GM23338 (cell line): ENCODE data around the gene APCDD1L. TPM values are rescaled to one million over a fixed set of nuclear protein-coding genes. Genes with fewer than 3 reads are reported as not detected.

Experiments used
- ATAC-seq: fragments of 200-7000 bp; cut with Tn5 transposase; 3 replicates; pipeline ENCODE4 v1.9.1; 2020
- DNase-seq: peaks from one replicate; pipeline ENCODE4 v3.0.0-alpha.2; 2015; ENCODE audit warnings: low spot score
- H2AFZ ChIP-seq: fragments of 200-600 bp; sonication (generic); 2 replicates; pipeline ENCODE4 v1.8.0; 2016; ENCODE audit warnings: antibody characterized with exemption, mild to moderate bottlenecking, moderate library complexity
- H3F3A ChIP-seq: fragments of 200-600 bp; sonication (generic); replicated peaks from 2 replicates; pipeline ENCODE4 v1.8.0; 2017; ENCODE audit warnings: antibody characterized with exemption, mixed run types, low read depth
- H3K27ac ChIP-seq: fragments of 200-600 bp; sonication (generic); 2 replicates; pipeline ENCODE4 v1.6.1; 2016; ENCODE audit warnings: low read depth
- H3K27me3 ChIP-seq: fragments of 200-600 bp; sonication (generic); 2 replicates; pipeline ENCODE4 v1.8.0; 2016; ENCODE audit warnings: mild to moderate bottlenecking, mixed run types, moderate library complexity; ENCODE audit not compliant: insufficient read depth
- H3K36me3 ChIP-seq: fragments of 200-600 bp; sonication (generic); 2 replicates; pipeline ENCODE4 v1.8.0; 2016; ENCODE audit warnings: mild to moderate bottlenecking; ENCODE audit not compliant: insufficient read depth
- H3K4me1 ChIP-seq: fragments of 200-600 bp; sonication (generic); 2 replicates; pipeline ENCODE4 v1.8.0; 2016; ENCODE audit warnings: mild to moderate bottlenecking, moderate library complexity; ENCODE audit not compliant: insufficient read depth
- H3K4me2 ChIP-seq: fragments of 200-600 bp; sonication (generic); 2 replicates; pipeline ENCODE4 v1.7.1; 2017; ENCODE audit warnings: mixed run types
- H3K4me3 ChIP-seq: fragments of 200-600 bp; sonication (generic); 2 replicates; pipeline ENCODE4 v1.6.1; 2016; ENCODE audit warnings: mixed run types
- H3K79me2 ChIP-seq: fragments of 200-600 bp; sonication (generic); replicated peaks from 2 replicates; pipeline ENCODE4 v1.8.0; 2017; ENCODE audit warnings: mild to moderate bottlenecking; ENCODE audit not compliant: insufficient read depth
- H3K9me2 ChIP-seq: fragments of 200-600 bp; sonication (generic); 2 replicates; pipeline ENCODE4 v1.8.0; 2017; ENCODE audit not compliant: insufficient read depth
- H4K20me1 ChIP-seq: fragments of 200-600 bp; sonication (generic); replicated peaks from 2 replicates; pipeline ENCODE4 v1.8.0; 2017; ENCODE audit warnings: mild to moderate bottlenecking; ENCODE audit not compliant: insufficient read depth
- H3K27ac Mint-ChIP-seq: 2 replicates; pipeline ENCODE4 v1.8.0; 2020; ENCODE audit warnings: inconsistent platforms, mild to moderate bottlenecking, moderate library complexity, mixed read lengths
- H3K27me3 Mint-ChIP-seq: 3 replicates; pipeline ENCODE4 v1.8.0; 2022; ENCODE audit warnings: low read depth, mild to moderate bottlenecking, moderate library complexity, mixed read lengths, inconsistent platforms; ENCODE audit not compliant: insufficient read depth, poor library complexity
- H3K36me3 Mint-ChIP-seq: 3 replicates; pipeline ENCODE4 v1.8.0; 2021; ENCODE audit warnings: low read depth, mild to moderate bottlenecking, inconsistent platforms, moderate library complexity, mixed read lengths
- H3K4me1 Mint-ChIP-seq: 3 replicates; pipeline ENCODE4 v1.8.0; 2020; ENCODE audit warnings: mild to moderate bottlenecking, inconsistent platforms, mixed read lengths
- H3K4me3 Mint-ChIP-seq: 3 replicates; pipeline ENCODE4 v1.8.0; 2021; ENCODE audit warnings: moderate library complexity, mild to moderate bottlenecking, inconsistent platforms, mixed read lengths
- H3K9me3 Mint-ChIP-seq: 3 replicates; pipeline ENCODE4 v1.8.0; 2020; ENCODE audit warnings: moderate library complexity, mild to moderate bottlenecking, inconsistent platforms, mixed read lengths
- EZH2 ChIP-seq: fragments of 200-600 bp; sonication (generic); IDR thresholded peaks from one replicate; pipeline ENCODE4 v1.8.0; 2017; ENCODE audit warnings: antibody characterized with exemption, mild to moderate bottlenecking, low read depth; ENCODE audit not compliant: unreplicated experiment
- EZH2phosphoT487 ChIP-seq: fragments of 200-600 bp; sonication (generic); IDR thresholded peaks from one replicate; pipeline ENCODE4 v1.8.1; 2018; ENCODE audit warnings: antibody characterized with exemption; ENCODE audit not compliant: unreplicated experiment
- JUNB ChIP-seq: IDR thresholded peaks from one replicate; pipeline ENCODE4 v1.6.1; 2016; ENCODE audit warnings: antibody characterized with exemption; ENCODE audit not compliant: unreplicated experiment
- NANOG ChIP-seq: IDR thresholded peaks from 2 replicates; pipeline ENCODE4 v1.6.1; 2016; ENCODE audit warnings: antibody characterized with exemption, borderline replicate concordance
- POLR2AphosphoS5 ChIP-seq: IDR thresholded peaks from 2 replicates; pipeline ENCODE4 v1.6.1; 2016; ENCODE audit warnings: antibody characterized with exemption, low read depth
- REST ChIP-seq: IDR thresholded peaks from one replicate; pipeline ENCODE4 v1.6.1; 2018; ENCODE audit warnings: antibody characterized with exemption; ENCODE audit not compliant: unreplicated experiment
- STAT1 ChIP-seq: IDR thresholded peaks from one replicate; pipeline ENCODE4 v1.6.1; 2016; ENCODE audit warnings: antibody characterized with exemption; ENCODE audit not compliant: unreplicated experiment
- ZNF462 ChIP-seq: fragments of 250-450 bp; sonication (Bioruptor Pico); IDR thresholded peaks from 2 replicates; pipeline ENCODE4 v1.5.0; 2020; ENCODE audit warnings: mild to moderate bottlenecking, moderate library complexity
- polyA plus RNA-seq: library from polyadenylated mRNA; unstranded; fragments of >200 nt; fragmentation: Nextera tagmentation; extraction: Ambion mirVana; gene quantifications from 2 replicates; pipeline ENCODE4 v1.2.1, GENCODE V29; 2016
- total RNA-seq: library from RNA; depleted of rRNA; stranded (reverse); fragments of >200 nt; shearing (Covaris generic); gene quantifications from 2 replicates; pipeline ENCODE4 v1.2.3, GENCODE V29; 2014

Gene APCDD1L
- total and polyA plus RNA-seq, 2 experiments from 2014 or later, result 1.8 to 4.6 TPM

- no peaks in the 10 kb centered on the region for H3K36me3 Mint-ChIP-seq
- Histone ChIP-seq H2AFZ (no peak overlapping the region), H3K36me3 (no peaks in the 10 kb centered on the region), H3K4me3 (no peak overlapping the region), H3K4me2 (no peak overlapping the region), H3K27ac (no peak overlapping the region), H3K4me1 (no peaks in the 10 kb centered on the region), H3F3A (no peaks in the 10 kb centered on the region), H4K20me1 (no peaks in the 10 kb centered on the region), H3K79me2 (no peaks in the 10 kb centered on the region), H3K9me2 (no peaks in the 10 kb centered on the region), H3K27me3 (no peaks in the 10 kb centered on the region)
- H3K27me3 Mint-ChIP-seq, result peaks cover 2% of the 10 kb centered on the region
- peaks cover 9% of the 10 kb centered on the region for H3K4me1 Mint-ChIP-seq
- no peak overlapping the region for H3K4me3 Mint-ChIP-seq
- ATAC-seq (no peak), DNase-seq (no peak)
- no peak overlapping the region for H3K27ac Mint-ChIP-seq
- peaks cover 3% of the 10 kb centered on the region; the same call in 2 of the 3 replicates for H3K9me3 Mint-ChIP-seq
- TF ChIP-seq STAT1 (no peak), ZNF462 (CRISPR knock-in tag) (no peak), EZH2 (no peak), POLR2AphosphoS5 (no peak), EZH2phosphoT487 (no peak), NANOG (no peak), JUNB (no peak), REST (no peak)
Observed at GRCh38 chr20:58546756-58547622, 31.8 kb upstream of the APCDD1L start.
